Effector CD4-positive, alpha-beta T cell (primary cell): Measurements from ENCODE around the gene KIAA0753.

Experiments
- DNase-seq: peaks from one replicate; pipeline ENCODE4 v3.0.0-alpha.2; 2020

The KIAA0753 gene

DNA sequence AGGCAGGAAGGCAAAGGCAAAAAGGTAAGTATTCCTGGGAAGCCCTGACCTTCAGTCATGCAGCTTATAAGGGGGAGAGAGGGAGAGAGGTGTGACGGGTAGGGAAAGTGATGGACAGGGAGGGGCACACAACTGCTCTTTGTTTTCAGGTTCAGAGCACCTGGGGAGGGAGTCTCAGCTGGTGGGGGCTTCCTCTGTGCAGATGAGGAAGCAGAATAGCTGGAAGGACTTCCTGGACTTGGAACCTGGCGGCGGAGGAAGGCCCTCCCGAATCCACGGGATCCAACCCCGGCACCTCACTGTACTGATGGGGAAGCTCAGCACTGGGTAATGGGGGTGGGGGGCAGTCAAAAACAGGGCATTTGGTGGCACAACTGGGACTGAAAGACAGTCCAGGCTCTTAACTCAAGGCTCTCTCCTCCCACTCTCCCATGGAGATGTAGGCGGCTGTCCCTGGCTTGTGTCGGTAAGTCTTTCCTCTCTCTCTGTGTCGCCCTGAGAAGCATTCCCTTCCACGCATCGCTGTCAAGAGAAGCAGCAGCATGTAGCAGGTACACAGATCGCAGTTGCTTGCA lies 72.2 kb downstream of the KIAA0753 start:
- DNase-seq, result no peak

DNA sequence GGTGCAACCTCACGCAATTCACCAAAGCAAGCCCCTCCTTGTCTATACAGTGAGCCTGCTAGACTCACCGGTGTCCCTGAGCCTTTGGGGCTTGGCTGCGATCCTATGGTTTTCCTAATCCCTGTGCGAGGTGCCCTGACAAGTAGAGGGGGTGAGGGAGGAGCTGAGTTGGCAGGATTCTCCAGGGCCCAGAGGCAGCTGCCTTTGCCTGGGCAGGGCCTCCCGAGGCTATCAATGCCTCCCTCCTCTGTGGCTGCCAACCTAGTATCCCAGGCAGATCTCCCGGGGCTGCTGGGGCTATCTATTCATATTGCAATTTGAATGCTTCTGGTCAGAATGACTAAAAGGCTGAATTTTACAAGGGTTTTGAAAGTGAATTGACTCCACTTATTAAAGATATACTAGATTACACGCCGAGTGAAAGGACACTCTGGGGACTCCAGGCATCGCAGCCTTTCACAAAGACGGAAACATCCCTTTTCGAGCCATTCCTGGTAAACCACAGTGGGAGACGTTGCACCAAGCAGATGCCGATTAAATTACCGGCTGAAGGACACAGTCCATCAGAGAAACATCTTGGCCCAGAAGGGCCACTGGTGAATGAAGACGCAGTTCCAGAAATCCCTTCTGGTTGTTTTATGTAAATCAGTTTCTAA lies 72.9 kb downstream of the KIAA0753 start:
- DNase-seq, result no peak

- DNase-seq, result no peak
These were observed 79.1 kb downstream of the KIAA0753 start for GRCh38 chr17:6561446-6561845.

- DNase-seq, result no peak
These were observed 80.0 kb downstream of the KIAA0753 start for GRCh38 chr17:6560496-6560895.

GRCh38 chr17:6559753-6560215 lies 80.7 kb downstream of the KIAA0753 start:
- no peak for DNase-seq

DNA sequence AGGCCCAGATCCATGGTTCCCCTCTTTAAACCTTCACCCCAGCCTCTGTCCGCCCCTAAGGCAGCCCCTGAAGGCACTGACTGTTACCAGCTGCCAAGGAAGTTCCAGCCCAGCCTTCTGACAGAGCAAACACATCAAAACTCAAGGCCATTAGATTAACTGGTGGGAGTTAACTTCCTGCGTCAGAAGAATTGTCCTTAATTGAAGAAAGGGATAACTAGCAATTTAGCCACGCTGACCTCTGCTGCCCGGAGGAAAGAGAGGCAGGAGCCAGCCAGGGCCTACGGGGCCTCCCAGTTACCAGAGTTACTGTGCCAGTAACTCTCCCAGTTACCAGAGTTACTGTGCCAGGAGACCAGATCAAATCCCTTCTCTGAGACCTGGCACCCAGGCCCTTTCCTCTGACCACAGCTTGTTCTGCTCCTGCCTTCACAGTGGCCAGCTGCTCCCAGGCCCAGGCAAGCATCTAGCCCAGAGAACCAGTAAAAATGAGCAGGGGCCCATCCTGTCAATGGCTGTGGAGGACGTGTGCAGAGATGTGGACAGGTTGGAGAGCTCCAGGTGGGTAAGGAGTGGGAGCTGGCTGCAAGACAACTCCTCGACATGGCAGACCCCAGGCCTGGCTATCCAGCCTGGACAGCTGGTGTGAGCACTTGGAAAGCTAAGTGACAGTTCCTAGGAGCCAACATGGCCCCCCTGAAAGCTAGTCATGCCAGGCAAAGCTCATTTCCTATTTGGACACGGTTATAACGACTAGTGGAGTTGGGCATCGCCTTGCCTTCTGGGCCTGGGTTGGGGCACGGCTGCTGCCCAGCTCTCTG lies 81.4 kb downstream of the KIAA0753 start:
- DNase-seq, result no peak

- DNase-seq, result no peak
These were observed 82.2 kb downstream of the KIAA0753 start for GRCh38 chr17:6558276-6558675.

DNA sequence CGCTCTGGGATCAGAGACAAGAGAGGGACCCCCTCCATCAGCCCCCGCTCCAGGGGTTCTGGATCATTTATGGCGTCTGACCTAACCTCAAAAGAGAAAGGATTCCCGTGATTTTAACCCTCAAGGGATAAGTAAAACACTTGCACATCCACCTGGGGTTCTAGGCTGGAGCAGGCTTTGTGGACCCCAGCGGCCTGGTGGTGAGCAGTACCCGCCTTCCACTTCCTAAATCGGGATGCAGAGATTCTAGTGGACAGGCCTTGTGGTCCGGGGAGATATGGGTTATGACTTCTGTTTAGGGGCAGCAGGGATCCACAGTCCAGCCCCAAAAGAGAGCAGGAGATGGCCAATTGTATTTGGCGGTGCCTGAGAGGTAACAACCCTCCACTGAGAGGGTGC lies 83.5 kb downstream of the KIAA0753 start:
- DNase-seq, result no peak

DNA sequence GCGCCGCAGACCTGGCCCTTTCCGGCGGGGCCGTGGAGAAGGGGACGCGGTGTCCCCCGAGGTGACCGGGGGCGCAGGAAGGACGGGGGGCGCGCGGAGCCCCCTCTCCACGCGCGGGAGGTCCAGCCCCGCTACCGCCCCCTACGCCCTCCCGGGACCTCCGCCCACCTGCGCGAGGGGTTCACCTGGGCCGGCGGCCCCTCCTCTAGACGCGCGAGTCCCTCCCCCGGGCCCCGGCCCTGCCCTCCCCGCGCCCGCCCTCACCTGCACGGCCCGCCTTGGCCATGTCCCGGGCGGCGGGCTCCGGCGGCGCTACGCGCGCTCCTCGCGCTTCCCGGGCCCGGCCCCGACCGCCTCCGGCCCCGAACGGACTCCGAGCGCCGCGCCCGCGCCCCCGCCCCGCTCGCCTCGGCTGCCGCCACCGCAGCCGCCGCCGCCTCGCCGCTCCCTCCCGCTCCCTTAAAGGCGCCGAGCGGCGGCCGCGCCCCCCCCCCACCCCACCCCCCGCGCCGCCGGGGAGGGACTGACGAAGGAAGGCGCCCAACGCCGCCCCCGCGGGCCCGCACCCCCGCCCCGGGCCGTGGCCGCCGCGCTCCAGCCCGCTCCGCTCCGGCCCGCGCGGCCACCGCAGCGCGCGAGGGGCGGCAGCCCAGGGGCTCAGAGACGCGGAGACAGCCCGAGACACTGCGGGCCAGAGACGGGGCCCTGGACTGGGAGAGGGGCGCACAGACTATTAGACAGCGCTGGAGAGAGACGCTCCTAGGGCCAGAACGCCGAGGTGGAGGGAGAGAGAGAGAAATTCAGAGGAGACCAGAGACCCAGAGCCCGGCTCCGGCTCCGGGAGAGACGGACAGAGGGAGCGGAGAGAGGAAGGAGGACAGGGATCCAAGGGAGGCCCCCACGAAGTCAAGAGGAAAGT lies 84.1 kb downstream of the KIAA0753 start, which contains the start of gene PITPNM3:
TSS of gene PITPNM3 (minus strand) at position 435 of the 919 bp plus-strand sequence. CDS start at position 286, 149 bp downstream.
- no peak for DNase-seq

DNA sequence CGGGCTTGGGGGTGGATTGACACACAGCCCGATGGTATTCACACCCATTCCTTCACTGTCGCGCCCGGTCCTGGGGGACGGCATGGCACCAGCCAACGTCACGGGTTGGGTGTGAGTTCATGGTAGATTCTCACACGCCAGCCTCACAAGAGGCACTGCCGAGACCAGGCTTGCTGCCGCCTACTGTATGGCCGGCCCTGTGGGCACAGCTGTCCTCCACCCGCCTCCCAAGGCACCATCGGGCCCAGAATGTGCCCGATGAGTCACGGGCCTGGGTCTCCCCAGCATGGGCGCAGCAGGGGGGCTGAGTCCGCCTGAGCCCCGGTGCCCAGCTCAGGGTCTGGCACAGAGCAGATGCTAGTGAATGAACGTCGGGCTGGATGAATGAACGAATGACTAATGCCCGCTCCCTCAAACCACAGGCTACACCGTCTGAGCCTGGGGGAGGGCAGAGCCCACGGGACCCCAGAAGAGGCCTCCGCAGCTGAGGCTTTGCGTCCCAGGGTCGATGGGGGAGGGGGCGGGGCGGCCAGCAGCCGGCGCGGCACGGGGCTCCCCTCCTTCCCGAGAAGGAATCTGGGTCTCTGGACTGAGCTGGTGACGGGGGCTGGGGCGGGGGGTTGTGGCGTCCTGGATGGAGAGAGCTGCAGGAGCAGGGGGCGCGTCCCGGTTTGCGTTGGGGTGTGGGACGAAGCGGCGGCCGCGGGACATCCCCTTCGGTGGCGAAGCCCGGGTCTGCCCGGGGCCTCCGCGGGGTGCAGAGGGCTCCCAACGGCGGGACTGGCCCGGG lies 85.0 kb downstream of the KIAA0753 start:
- no peak for DNase-seq

GRCh38 chr17:6554871-6555330 lies 85.6 kb downstream of the KIAA0753 start:
- DNase-seq, result no peak

DNA sequence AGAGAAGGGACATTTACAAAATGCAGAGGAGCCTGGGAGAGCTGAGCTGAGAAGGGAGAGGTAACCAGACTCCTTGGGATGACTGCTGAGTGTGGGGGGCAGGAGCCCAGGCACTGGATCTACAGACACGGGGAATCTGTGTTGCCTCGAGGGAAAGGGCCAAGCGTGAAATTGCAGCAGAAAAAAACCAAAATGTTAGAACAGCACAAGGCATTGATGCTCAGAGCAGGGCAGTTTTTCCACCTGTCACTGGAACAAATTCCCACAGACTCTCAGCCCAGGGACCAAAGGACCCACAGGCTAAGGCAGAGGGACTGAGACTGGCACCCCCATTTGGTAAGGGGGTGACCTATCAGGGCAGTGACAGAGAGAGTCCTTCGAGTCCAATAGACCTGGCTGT lies 86.2 kb downstream of the KIAA0753 start:
- no peak for DNase-seq

DNA sequence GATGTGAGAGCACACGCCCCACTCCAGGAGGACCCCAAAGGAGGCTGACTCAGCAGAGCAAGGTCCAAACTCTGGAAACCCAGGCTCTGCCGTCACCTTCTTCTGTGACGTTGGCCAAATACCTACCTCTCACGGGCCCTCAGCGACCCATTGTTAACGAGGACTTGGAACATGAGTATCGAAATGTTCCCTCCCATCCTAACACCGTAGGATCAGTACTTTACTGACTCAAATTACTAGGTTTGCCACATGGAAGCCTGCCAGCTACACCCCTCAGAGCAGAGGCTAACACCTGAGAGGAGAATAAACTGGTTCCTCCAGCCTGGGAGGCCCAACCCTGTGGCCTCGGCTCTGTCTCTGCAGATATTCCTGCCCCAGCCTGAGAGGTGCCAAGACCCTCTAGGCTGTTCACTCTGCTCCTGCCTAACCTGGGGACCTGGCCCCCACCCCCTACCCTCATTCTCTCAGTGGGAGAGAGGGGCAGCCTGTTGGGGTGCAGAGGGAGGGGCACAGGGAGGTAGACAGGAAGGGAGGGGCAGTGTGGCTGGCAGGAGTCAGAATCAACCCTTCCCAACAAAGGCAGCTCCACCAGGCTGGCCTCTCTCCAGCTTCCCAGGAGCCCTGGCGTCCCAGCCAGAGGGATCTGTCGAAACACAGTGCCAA lies 88.5 kb downstream of the KIAA0753 start:
- no peak for DNase-seq

DNA sequence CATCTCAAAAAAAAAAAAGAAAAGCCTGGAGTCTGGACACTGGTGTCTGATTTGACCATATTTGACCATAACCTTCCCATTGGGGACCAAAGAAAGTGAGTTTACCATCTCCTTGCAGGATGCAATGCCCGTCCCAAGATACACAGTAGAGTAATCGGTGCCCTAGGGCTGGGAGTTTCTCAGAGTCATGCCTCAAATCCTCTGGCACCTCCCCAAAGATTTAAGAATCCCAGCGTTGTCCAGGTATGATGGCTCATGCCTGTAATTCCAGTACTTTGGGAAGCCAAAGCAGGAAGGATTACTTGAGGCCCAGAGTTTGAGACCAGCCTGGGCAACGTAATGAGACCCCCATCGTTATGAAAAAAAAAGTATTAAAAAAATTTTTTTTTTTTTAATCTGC lies 89.2 kb downstream of the KIAA0753 start:
- DNase-seq, result no peak

- no peak for DNase-seq
These were observed 91.0 kb downstream of the KIAA0753 start for GRCh38 chr17:6549384-6550036.

- no peak for DNase-seq
These were observed 91.8 kb downstream of the KIAA0753 start for GRCh38 chr17:6548578-6549330.

GRCh38 chr17:6548034-6548433 lies 92.5 kb downstream of the KIAA0753 start:
- no peak for DNase-seq

DNA sequence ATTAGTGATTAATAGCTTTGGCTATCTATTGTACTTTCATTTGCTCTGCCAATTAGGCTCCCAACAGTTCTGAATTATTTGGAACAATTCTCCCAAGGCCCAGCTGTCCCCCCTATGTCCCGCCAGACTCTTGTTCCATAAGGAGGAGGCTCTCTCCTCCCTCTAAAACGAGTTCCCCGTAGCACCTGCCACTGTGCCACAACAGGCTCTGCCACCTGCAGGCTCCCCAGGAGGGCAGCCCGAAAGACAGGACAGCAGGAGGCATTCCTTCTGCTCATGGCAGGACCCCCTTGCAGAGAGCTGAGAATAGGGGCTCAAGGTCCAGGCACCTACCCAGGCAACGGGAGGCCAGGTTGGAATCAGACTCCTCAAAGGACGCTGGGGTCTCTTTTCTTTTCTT lies 93.2 kb downstream of the KIAA0753 start:
- DNase-seq, result no peak

DNA sequence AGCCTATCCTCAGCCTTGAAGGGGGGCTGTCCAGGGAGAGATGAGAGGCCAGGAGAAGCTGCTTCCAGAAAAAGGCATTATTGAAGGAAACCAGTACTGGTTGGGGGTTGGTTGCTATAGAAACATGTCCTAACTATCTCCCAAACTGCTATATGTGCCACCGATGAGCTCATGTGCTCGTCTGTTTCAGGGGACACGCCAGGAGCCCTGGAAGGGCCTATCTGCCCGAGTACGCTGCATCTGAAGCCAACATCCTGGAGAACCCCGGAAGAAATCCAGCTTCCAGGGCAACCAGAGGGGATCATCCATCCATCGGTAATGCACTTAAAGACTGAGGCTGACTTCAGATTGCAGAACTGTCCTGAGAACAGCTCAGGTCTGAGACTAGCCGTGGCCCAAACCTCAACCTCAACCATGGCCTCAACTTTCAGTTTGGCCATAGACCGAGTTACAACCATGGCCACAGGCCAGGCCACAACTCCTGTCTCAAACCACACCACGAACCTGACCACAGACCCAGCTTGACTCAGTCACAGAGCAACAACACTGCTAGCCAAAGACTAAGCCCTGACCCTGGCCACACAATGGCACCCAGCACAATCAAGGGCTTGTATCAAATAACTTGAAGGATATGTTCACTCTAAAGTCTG lies 94.3 kb downstream of the KIAA0753 start:
- no peak for DNase-seq
